Dendritic cell treated with granulocyte-macrophage colony-stimulating factor and Interleukin-4, amounts not matched to agents 40 ng/mL and 50 ng/mL, for 4 days (primary cell): Measurements from ENCODE around the gene WNT1.

Source experiments
- H3K27ac Mint-ChIP-seq: one replicate; pipeline ENCODE4 v1.8.0; 2022; ENCODE audit warnings: mild to moderate bottlenecking, mixed read lengths
- H3K27me3 Mint-ChIP-seq: one replicate; pipeline ENCODE4 v1.8.0; 2022; ENCODE audit warnings: mild to moderate bottlenecking, mixed read lengths
- H3K36me3 Mint-ChIP-seq: one replicate; pipeline ENCODE4 v1.8.0; 2022; ENCODE audit warnings: low read depth, mixed read lengths
- H3K4me1 Mint-ChIP-seq: one replicate; pipeline ENCODE4 v1.8.0; 2022; ENCODE audit warnings: low read depth, mixed read lengths
- H3K4me3 Mint-ChIP-seq: one replicate; pipeline ENCODE4 v1.8.0; 2022; ENCODE audit warnings: mild to moderate bottlenecking, moderate library complexity, mixed read lengths
- H3K9me3 Mint-ChIP-seq: one replicate; pipeline ENCODE4 v1.8.0; 2022; ENCODE audit warnings: mixed read lengths
- intact Hi-C: fragments of 100-400 bp; cut with micrococcal nuclease; formaldehyde crosslinking; loops from one replicate; pipeline ENCODE4 v1.15.0; 2022

WNT1 gene

GRCh38 chr12:49018261-49019119 is 40.4 kb downstream of the WNT1 start, which contains the start of gene PRKAG1:
TSS of gene PRKAG1 (minus strand) at chr12:49018776. CDS start at chr12:49018740, 36 bp downstream.
- H3K9me3 Mint-ChIP-seq = no peaks in the 10 kb centered on the region
- H3K27me3 Mint-ChIP-seq = no peaks in the 10 kb centered on the region
- H3K4me1 Mint-ChIP-seq = peaks cover 44% of the 10 kb centered on the region
- peaks cover 52% of the 10 kb centered on the region for H3K36me3 Mint-ChIP-seq
- H3K4me3 Mint-ChIP-seq = peak within 1 kb of the TSS; percentile 91
- peak within 1 kb of the TSS; percentile 99 for H3K27ac Mint-ChIP-seq
- intact Hi-C loops = loop anchor here (1.0 to 2.0 kb wide), 2 partner anchors 22 to 38 kb away; no protein-coding TSS in a partner anchor

GRCh38 chr12:49019120-49019430 is 41.0 kb downstream of the WNT1 start:
- intact Hi-C loops = loop anchor here (2.0 kb wide), 1 partner anchor 38 kb away; no protein-coding TSS in a partner anchor
- peaks cover 44% of the 10 kb centered on the region for H3K4me1 Mint-ChIP-seq
- H3K9me3 Mint-ChIP-seq = no peaks in the 10 kb centered on the region
- peaks cover 58% of the 10 kb centered on the region for H3K36me3 Mint-ChIP-seq
- H3K4me3 Mint-ChIP-seq = peak overlapping the region; percentile 91
- no peaks in the 10 kb centered on the region for H3K27me3 Mint-ChIP-seq
- H3K27ac Mint-ChIP-seq = peak overlapping the region; percentile 99

- H3K27me3 Mint-ChIP-seq = no peaks in the 10 kb centered on the region
- intact Hi-C loops = loop anchor here (2.0 kb wide), 1 partner anchor 37 kb away; no protein-coding TSS in a partner anchor
- H3K9me3 Mint-ChIP-seq = no peaks in the 10 kb centered on the region
- H3K27ac Mint-ChIP-seq = peak overlapping the region; percentile 99
- H3K36me3 Mint-ChIP-seq = peaks cover 64% of the 10 kb centered on the region
- peak overlapping the region; percentile 70 for H3K4me3 Mint-ChIP-seq
- peaks cover 44% of the 10 kb centered on the region for H3K4me1 Mint-ChIP-seq
Observed at GRCh38 chr12:49019443-49020324, 41.6 kb downstream of the WNT1 start.

GRCh38 chr12:49020441-49020840 is 42.3 kb downstream of the WNT1 start:
- Mint-ChIP-seq H3K27me3 (no peaks in the 10 kb centered on the region), H3K4me3 (no peak overlapping the region), H3K9me3 (no peaks in the 10 kb centered on the region), H3K27ac (peak overlapping the region; percentile 58), H3K36me3 (peaks cover 68% of the 10 kb centered on the region), H3K4me1 (peaks cover 40% of the 10 kb centered on the region)
- intact Hi-C loops = no loop called here

GRCh38 chr12:49021292-49021915 is 43.3 kb downstream of the WNT1 start:
- H3K9me3 Mint-ChIP-seq = no peaks in the 10 kb centered on the region
- peak overlapping the region; percentile 58 for H3K27ac Mint-ChIP-seq
- no peak overlapping the region for H3K4me3 Mint-ChIP-seq
- peaks cover 68% of the 10 kb centered on the region for H3K36me3 Mint-ChIP-seq
- H3K4me1 Mint-ChIP-seq = peaks cover 30% of the 10 kb centered on the region
- intact Hi-C loops = no loop called here
- H3K27me3 Mint-ChIP-seq = no peaks in the 10 kb centered on the region

GRCh38 chr12:49022558-49023178 is 44.5 kb downstream of the WNT1 start:
- Mint-ChIP-seq H3K9me3 (no peaks in the 10 kb centered on the region), H3K4me3 (no peak overlapping the region)

GRCh38 chr12:49023812-49024211 is 45.7 kb downstream of the WNT1 start:
- intact Hi-C loops = no loop called here
- H3K4me1 Mint-ChIP-seq = peaks cover 33% of the 10 kb centered on the region
- H3K4me3 Mint-ChIP-seq = no peak overlapping the region
- no peaks in the 10 kb centered on the region for H3K9me3 Mint-ChIP-seq
- H3K36me3 Mint-ChIP-seq = peaks cover 84% of the 10 kb centered on the region
- H3K27ac Mint-ChIP-seq = no peak overlapping the region
- H3K27me3 Mint-ChIP-seq = no peaks in the 10 kb centered on the region

More at GRCh38 chr12:49022558-49023178, 44.5 kb downstream of the WNT1 start:
- no peak overlapping the region for H3K27ac Mint-ChIP-seq
- H3K27me3 Mint-ChIP-seq = no peaks in the 10 kb centered on the region
- peaks cover 23% of the 10 kb centered on the region for H3K4me1 Mint-ChIP-seq
- H3K36me3 Mint-ChIP-seq = peaks cover 73% of the 10 kb centered on the region
- intact Hi-C loops = no loop called here

- H3K27me3 Mint-ChIP-seq = no peaks in the 10 kb centered on the region
- intact Hi-C loops = no loop called here
- H3K4me3 Mint-ChIP-seq = no peak overlapping the region
- H3K4me1 Mint-ChIP-seq = peaks cover 25% of the 10 kb centered on the region
- H3K9me3 Mint-ChIP-seq = no peaks in the 10 kb centered on the region
- no peak overlapping the region for H3K27ac Mint-ChIP-seq
- H3K36me3 Mint-ChIP-seq = peaks cover 92% of the 10 kb centered on the region
Observed at GRCh38 chr12:49024543-49024942, 46.4 kb downstream of the WNT1 start.

- Mint-ChIP-seq H3K9me3 (no peaks in the 10 kb centered on the region), H3K4me1 (peaks cover 18% of the 10 kb centered on the region), H3K27me3 (no peaks in the 10 kb centered on the region), H3K4me3 (no peak overlapping the region), H3K36me3 (peaks cover 99% of the 10 kb centered on the region), H3K27ac (no peak overlapping the region)
- intact Hi-C loops = no loop called here
Observed at GRCh38 chr12:49025463-49025862, 47.3 kb downstream of the WNT1 start.

- H3K27me3 Mint-ChIP-seq = no peaks in the 10 kb centered on the region
- peaks cover 99% of the 10 kb centered on the region for H3K36me3 Mint-ChIP-seq
- peaks cover 17% of the 10 kb centered on the region for H3K4me1 Mint-ChIP-seq
- no peak overlapping the region for H3K4me3 Mint-ChIP-seq
- no peak overlapping the region for H3K27ac Mint-ChIP-seq
- intact Hi-C loops = no loop called here
- H3K9me3 Mint-ChIP-seq = no peaks in the 10 kb centered on the region
Observed at GRCh38 chr12:49026101-49026500, 48.0 kb downstream of the WNT1 start.

GRCh38 chr12:49026678-49027480 is 48.8 kb downstream of the WNT1 start:
- no peaks in the 10 kb centered on the region for H3K9me3 Mint-ChIP-seq
- H3K4me3 Mint-ChIP-seq = no peak overlapping the region
- intact Hi-C loops = no loop called here
- peaks cover 23% of the 10 kb centered on the region for H3K4me1 Mint-ChIP-seq
- H3K36me3 Mint-ChIP-seq = peaks cover 99% of the 10 kb centered on the region
- H3K27ac Mint-ChIP-seq = peak overlapping the region; percentile 70
- H3K27me3 Mint-ChIP-seq = no peaks in the 10 kb centered on the region

- Mint-ChIP-seq H3K9me3 (no peaks in the 10 kb centered on the region), H3K27ac (peak overlapping the region; percentile 70), H3K36me3 (peaks cover 99% of the 10 kb centered on the region), H3K4me1 (peaks cover 23% of the 10 kb centered on the region), H3K4me3 (no peak overlapping the region), H3K27me3 (no peaks in the 10 kb centered on the region)
- intact Hi-C loops = no loop called here
Observed at GRCh38 chr12:49027846-49028555, 49.9 kb downstream of the WNT1 start.
